Fibroblast of mammary gland (primary cell): ENCODE measurements around the gene RGS19.

Source experiments
- DNase-seq: peaks from one replicate; pipeline ENCODE4 v3.0.0-alpha.2; 2010; ENCODE audit warnings: low read depth
- H3K4me3 ChIP-seq: 2 replicates; pipeline ENCODE4 v1.5.1; 2011; ENCODE audit warnings: low read depth, mild to moderate bottlenecking, low read length, moderate library complexity; ENCODE audit not compliant: control insufficient read depth
- CTCF ChIP-seq: conservative IDR thresholded peaks from 2 replicates; pipeline ENCODE4 v1.5.1; 2011; ENCODE audit warnings: low read depth, low read length, inconsistent platforms; ENCODE audit not compliant: control insufficient read depth, insufficient read depth

Gene RGS19

DNA sequence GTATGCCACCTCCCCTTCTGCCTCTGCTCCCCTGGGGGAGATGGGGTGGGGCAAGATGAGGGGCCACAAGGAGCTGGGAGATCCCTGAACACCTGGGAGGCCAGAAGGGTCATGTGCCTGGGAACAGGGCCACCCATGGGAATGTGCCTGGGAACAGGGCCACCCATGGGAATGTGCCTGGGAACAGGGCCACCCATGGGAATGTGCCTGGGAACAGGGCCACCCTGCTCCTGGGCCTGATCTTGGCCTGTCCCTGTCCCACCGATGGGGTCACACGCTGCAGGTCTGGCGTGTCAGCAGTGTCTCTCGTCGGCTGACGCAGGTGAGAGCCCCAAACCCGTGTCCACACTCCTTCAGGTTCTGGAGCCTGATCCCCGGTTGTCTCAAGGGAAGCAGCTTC is 4.4 kb downstream of the RGS19 start:
- H3K4me3 ChIP-seq: no peak overlapping the region
- no peak for DNase-seq
- no peak for TF ChIP-seq CTCF

- TF ChIP-seq CTCF: no peak
- no peak for DNase-seq
- H3K4me3 ChIP-seq: no peak overlapping the region
Observed at GRCh38 chr20:64074184-64074789, 5.0 kb downstream of the RGS19 start.

GRCh38 chr20:64073476-64074183 is 5.7 kb downstream of the RGS19 start:
- DNase-seq: no peak
- TF ChIP-seq CTCF: no peak
- H3K4me3 ChIP-seq: no peak overlapping the region

DNA sequence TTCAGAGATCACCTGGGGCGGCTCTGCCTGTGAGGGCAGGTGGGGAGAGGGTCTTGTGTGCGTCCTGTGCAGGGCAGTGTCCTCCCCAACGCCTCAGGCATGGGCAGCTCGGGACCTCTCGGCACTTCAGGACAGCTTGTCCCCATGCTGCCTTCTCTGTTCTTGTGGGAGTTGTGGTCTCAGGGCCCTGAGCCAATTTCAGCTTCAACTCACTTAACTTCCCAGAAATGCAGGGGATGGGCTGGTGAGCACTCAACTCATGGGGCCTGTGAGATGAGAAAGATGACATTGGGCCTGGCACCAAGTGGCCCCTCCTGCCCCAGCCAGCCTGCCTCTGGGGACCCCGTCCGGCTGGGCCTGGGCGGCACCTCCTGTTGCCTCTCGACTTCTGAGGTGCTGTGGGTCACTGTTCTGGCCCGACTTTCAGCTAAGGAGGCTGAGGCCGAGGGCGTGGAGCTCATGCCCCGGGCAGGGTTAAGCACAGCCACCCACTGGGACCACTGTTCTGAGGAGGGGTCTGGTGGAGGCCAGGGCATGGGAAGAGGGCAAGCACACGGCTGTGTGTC is 6.7 kb downstream of the RGS19 start:
- TF ChIP-seq CTCF: no peak
- no peak for DNase-seq
- H3K4me3 ChIP-seq: no peak overlapping the region

- H3K4me3 ChIP-seq: no peak overlapping the region
- no peak for DNase-seq
- TF ChIP-seq CTCF: no peak
Observed at GRCh38 chr20:64071341-64072332, 7.7 kb downstream of the RGS19 start.

DNA sequence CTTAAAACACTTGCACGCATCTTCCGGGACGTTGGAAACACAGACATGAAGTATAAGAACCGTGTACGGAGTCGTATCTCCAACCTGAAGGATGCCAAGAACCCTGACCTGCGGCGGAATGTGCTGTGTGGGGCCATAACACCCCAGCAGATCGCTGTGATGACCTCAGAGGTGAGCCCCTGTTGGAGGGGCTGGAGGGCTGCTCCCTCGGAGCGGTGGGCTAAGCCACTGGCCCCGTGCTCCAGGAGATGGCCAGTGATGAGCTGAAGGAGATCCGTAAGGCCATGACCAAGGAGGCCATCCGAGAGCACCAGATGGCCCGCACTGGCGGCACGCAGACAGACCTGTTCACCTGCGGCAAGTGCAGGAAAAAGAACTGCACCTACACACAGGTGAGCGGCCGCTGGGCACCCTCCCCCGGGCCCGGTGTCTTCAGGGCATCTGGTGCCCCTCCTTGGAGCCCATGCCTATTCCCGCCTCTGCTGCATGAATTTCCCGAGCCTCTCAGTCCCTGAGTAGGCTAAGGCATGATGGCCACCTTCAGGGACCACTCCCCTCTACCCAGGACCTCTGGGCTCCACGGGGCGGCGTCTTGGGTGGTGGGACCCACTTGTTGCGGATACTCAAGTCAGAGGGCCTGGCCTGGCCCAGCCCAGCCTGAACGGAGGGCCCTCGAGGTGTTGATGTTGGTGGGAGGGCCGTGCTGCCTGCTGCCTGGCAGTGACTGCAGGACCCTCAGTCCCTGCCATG is 8.9 kb downstream of the RGS19 start:
- H3K4me3 ChIP-seq: no peak overlapping the region
- no peak for TF ChIP-seq CTCF
- no peak for DNase-seq
